K562 (cell line): Measurements from ENCODE around the gene PLPP7. TPM values are rescaled to one million over a fixed set of nuclear protein-coding genes. Genes with fewer than 3 reads are reported as not detected.

ENCODE experiments used
- ARID1B ChIP-seq: fragments of 450-650 bp; IDR thresholded peaks from 2 replicates; pipeline ENCODE4 v1.6.1; 2016; ENCODE audit warnings: antibody characterized with exemption, mild to moderate bottlenecking, inconsistent platforms
- MCM5 ChIP-seq: fragments of 450-650 bp; IDR thresholded peaks from 2 replicates; pipeline ENCODE4 v1.6.1; 2016; ENCODE audit warnings: low read depth
- ZNF140 ChIP-seq: fragments of 250-450 bp; sonication (Bioruptor Pico); IDR thresholded peaks from 2 replicates; pipeline ENCODE4 v1.8.0; 2021; ENCODE audit warnings: moderate library complexity, mild to moderate bottlenecking, inconsistent platforms
- ZNF224 ChIP-seq: sonication (generic); formaldehyde crosslinking; IDR thresholded peaks from 2 replicates; pipeline ENCODE4 v1.8.0; 2022; ENCODE audit warnings: mild to moderate bottlenecking, missing genetic modification reagents
- ZNF24 ChIP-seq: fragments of 450-650 bp; IDR thresholded peaks from 2 replicates; pipeline ENCODE4 v1.6.1; 2016
- ZNF75A ChIP-seq: fragments of 450-650 bp; formaldehyde crosslinking; IDR thresholded peaks from 2 replicates; pipeline ENCODE4 v1.4.0; 2020; ENCODE audit warnings: mild to moderate bottlenecking
- polyA plus RNA-seq, 8 experiments: library from polyadenylated mRNA; depleted of rRNA in 4 of 8; stranded (reverse) in 5 of 8; unstranded in 3 of 8; fragments of >200 nt; fragmentation: Nextera tagmentation in 2 of 8; fragmentation: Illumina TruSeq in 1 of 8; extraction: Ambion mirVana in 2 of 8; extraction: Trizol in 1 of 8; gene quantifications; 2 replicates each; pipeline versions ENCODE4 v1.2.1 to v1.2.3, GENCODE V29; 2011 to 2014; ENCODE audit warnings: inconsistent platforms in 1 of 8, missing spikeins in 1 of 8
- total RNA-seq, 7 experiments: library from RNA; depleted of rRNA in 6 of 7; stranded (reverse); fragments of >200 nt in 6 of 7; fragmentation: Illumina TruSeq in 2 of 7; extraction: Trizol in 2 of 7; gene quantifications; 2 replicates each; pipeline versions ENCODE4 v1.2.1 to v1.2.3, GENCODE V29; 2011 to 2021; ENCODE audit warnings: low replicate concordance in 1 of 7
- TF ChIP-seq, protein P1 (sequence below): sonication (generic); formaldehyde crosslinking; IDR thresholded peaks from 2 replicates; pipeline ENCODE4 v1.8.0; 2022; ENCODE audit warnings: mild to moderate bottlenecking, missing genetic modification reagents

Gene PLPP7
- total and polyA plus RNA-seq, 9 of the 15 experiments (the other 6 are each of a cell fraction or from before 2014, with no cell fraction given): 0.09 to 0.93 (median 0.18) TPM; not detected in 4

DNA sequence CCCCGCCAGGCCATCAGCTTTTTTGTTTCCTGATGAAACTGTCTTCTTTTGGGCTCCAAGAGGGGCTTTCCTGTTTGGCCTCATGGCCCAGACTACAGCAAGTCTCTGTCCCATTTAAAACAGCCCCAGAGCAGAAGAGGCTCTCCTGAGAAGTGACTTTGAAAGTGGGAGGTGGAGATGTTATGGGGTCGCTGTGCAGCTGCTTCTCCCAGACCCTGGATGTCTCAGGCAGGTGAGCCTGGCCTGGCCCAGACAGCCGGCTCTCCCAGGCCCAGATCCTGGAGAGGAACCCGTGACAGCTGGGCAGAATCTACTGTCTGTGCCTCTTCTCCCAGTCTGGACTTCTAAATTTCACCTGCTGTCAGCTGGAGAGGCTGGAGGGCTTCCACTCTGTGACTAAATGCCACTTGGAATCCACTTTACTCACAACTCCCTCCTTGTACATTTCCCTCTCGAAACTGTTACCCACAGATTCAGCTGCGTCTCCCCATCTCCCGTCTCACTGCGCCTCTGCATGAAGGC is 33.8 kb upstream of the PLPP7 start (continued):
- TF ChIP-seq, protein P1, sequence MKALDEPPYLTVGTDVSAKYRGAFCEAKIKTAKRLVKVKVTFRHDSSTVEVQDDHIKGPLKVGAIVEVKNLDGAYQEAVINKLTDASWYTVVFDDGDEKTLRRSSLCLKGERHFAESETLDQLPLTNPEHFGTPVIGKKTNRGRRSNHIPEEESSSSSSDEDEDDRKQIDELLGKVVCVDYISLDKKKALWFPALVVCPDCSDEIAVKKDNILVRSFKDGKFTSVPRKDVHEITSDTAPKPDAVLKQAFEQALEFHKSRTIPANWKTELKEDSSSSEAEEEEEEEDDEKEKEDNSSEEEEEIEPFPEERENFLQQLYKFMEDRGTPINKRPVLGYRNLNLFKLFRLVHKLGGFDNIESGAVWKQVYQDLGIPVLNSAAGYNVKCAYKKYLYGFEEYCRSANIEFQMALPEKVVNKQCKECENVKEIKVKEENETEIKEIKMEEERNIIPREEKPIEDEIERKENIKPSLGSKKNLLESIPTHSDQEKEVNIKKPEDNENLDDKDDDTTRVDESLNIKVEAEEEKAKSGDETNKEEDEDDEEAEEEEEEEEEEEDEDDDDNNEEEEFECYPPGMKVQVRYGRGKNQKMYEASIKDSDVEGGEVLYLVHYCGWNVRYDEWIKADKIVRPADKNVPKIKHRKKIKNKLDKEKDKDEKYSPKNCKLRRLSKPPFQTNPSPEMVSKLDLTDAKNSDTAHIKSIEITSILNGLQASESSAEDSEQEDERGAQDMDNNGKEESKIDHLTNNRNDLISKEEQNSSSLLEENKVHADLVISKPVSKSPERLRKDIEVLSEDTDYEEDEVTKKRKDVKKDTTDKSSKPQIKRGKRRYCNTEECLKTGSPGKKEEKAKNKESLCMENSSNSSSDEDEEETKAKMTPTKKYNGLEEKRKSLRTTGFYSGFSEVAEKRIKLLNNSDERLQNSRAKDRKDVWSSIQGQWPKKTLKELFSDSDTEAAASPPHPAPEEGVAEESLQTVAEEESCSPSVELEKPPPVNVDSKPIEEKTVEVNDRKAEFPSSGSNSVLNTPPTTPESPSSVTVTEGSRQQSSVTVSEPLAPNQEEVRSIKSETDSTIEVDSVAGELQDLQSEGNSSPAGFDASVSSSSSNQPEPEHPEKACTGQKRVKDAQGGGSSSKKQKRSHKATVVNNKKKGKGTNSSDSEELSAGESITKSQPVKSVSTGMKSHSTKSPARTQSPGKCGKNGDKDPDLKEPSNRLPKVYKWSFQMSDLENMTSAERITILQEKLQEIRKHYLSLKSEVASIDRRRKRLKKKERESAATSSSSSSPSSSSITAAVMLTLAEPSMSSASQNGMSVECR: no peak
- TF ChIP-seq ZNF224 (CRISPR knock-in tag) (no peak), ZNF75A (CRISPR knock-in tag) (no peak), ZNF24 (no peak), ZNF140 (CRISPR knock-in tag) (no peak), MCM5 (no peak), ARID1B (no peak)
- TF ChIP-seq, all 486 proteins: peak for 0
